ENCODE results near the gene CTNND2. TPM values are rescaled to one million over a fixed set of nuclear protein-coding genes. Genes with fewer than 3 reads are reported as not detected.
A peak's percentile ranks its signal among the peaks of the same experiment; 100 is the strongest.

The CTNND2 gene
- total RNA-seq, 1 experiment from 2014 or later = not detected

GRCh38 chr5:10990634-10991033 is 913.6 kb downstream of the CTNND2 start:
- no peak for DNase-seq (ENCODE audit: low spot score)

- DNase-seq (ENCODE audit: low spot score) = no peak
These were observed 914.5 kb downstream of the CTNND2 start for GRCh38 chr5:10989577-10990263.

GRCh38 chr5:10988622-10989021 is 915.6 kb downstream of the CTNND2 start:
- no peak for DNase-seq (ENCODE audit: low spot score)

- DNase-seq (ENCODE audit: low spot score) = peak; percentile 86
These were observed 916.2 kb downstream of the CTNND2 start for GRCh38 chr5:10987925-10988504.

GRCh38 chr5:10987276-10987924 is 916.8 kb downstream of the CTNND2 start:
- DNase-seq (ENCODE audit: low spot score) = no peak

GRCh38 chr5:10985721-10986110 is 918.5 kb downstream of the CTNND2 start:
- no peak for DNase-seq (ENCODE audit: low spot score)

- no peak for DNase-seq (ENCODE audit: low spot score)
These were observed 919.0 kb downstream of the CTNND2 start for GRCh38 chr5:10985091-10985720.

GRCh38 chr5:10984021-10984715 is 920.1 kb downstream of the CTNND2 start:
- DNase-seq (ENCODE audit: low spot score) = no peak

GRCh38 chr5:10982626-10983025 is 921.6 kb downstream of the CTNND2 start:
- no peak for DNase-seq (ENCODE audit: low spot score)

GRCh38 chr5:10981932-10982331 is 922.3 kb downstream of the CTNND2 start:
- no peak for DNase-seq (ENCODE audit: low spot score)

GRCh38 chr5:10977011-10977410 is 927.2 kb downstream of the CTNND2 start:
- no peak for DNase-seq (ENCODE audit: low spot score)

- no peak for DNase-seq (ENCODE audit: low spot score)
These were observed 928.3 kb downstream of the CTNND2 start for GRCh38 chr5:10975945-10976344.

GRCh38 chr5:10974850-10975249 is 929.4 kb downstream of the CTNND2 start:
- no peak for DNase-seq (ENCODE audit: low spot score)

- no peak for DNase-seq (ENCODE audit: low spot score)
These were observed 930.9 kb downstream of the CTNND2 start for GRCh38 chr5:10973316-10973715.

- DNase-seq (ENCODE audit: low spot score) = no peak
These were observed 934.5 kb downstream of the CTNND2 start for GRCh38 chr5:10969684-10970180.

GRCh38 chr5:10964806-10965205 is 939.4 kb downstream of the CTNND2 start:
- no peak for DNase-seq (ENCODE audit: low spot score)

- no peak for DNase-seq (ENCODE audit: low spot score)
These were observed 945.5 kb downstream of the CTNND2 start for GRCh38 chr5:10958728-10959127.

- no peak for DNase-seq (ENCODE audit: low spot score)
These were observed 954.2 kb downstream of the CTNND2 start for GRCh38 chr5:10949856-10950630.

GRCh38 chr5:10946050-10946449 is 958.2 kb downstream of the CTNND2 start:
- DNase-seq (ENCODE audit: low spot score) = no peak

- no peak for DNase-seq (ENCODE audit: low spot score)
These were observed 962.3 kb downstream of the CTNND2 start for GRCh38 chr5:10941900-10942299.

Measured in HT-29 (cell line).